ENCODE data around the gene NOS1AP.

- TF ChIP-seq CTCF (conservative IDR thresholded peaks at IDR 0.05; ENCODE audit: low read depth in 2 of 2) (no peak), ZNF462 (CRISPR knock-in tag; IDR thresholded peaks at IDR 0.05) (no peak), EZH2phosphoT487 (IDR thresholded peaks at IDR 0.05; ENCODE audit: unreplicated experiment) (no peak), EZH2 (IDR thresholded peaks at IDR 0.05; ENCODE audit: low read depth, unreplicated experiment) (no peak), REST (IDR thresholded peaks at IDR 0.05; ENCODE audit: unreplicated experiment) (no peak), NANOG (IDR thresholded peaks at IDR 0.05; ENCODE audit: borderline replicate concordance) (no peak), POLR2AphosphoS5 (IDR thresholded peaks at IDR 0.05; ENCODE audit: low read depth) (no peak), ETS1 (IDR thresholded peaks at IDR 0.05) (no peak)
Measured at GRCh38 chr1:162022626-162023025, 46.9 kb upstream of the NOS1AP start.
